ENCODE measurements around the gene SPATA4.

The SPATA4 gene

DNA sequence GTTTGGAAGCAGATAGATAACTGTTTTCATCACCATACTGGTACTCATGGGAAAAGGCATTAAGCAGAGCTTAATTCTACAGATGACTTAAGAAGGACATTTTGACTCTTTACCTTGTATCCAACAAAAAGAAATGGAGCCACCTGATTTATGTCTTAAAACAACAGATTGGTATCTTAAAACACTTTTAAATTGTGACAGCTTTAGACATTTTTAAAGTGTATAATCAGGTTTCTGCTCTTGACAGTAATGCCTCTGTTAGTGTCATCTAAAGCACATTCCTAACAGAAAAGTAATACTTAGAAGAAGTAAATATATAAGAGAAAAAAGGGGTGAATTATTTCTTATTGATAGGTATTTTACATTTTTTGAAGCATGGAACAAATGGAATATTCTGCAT, 55.9 kb downstream of the SPATA4 start:
- H3K4me1 ChIP-seq (ENCODE audit: control extremely low read depth in 1 of 4, control insufficient read depth in 4 of 4, insufficient read depth in 4 of 4, low read length in 3 of 4): no peaks in the 10 kb centered on the region
- CTCF ChIA-PET: no interaction called here
- no peak overlapping the region for H3K27ac ChIP-seq (ENCODE audit: insufficient read depth in 1 of 2, low read depth in 1 of 2, low read length in 2 of 2, poor library complexity in 1 of 2, severe bottlenecking in 2 of 2)
- POLR2A ChIA-PET: no interaction called here
- no peak overlapping the region for H3K4me3 ChIP-seq (ENCODE audit: control insufficient read depth in 1 of 7, extremely low read depth in 1 of 7, insufficient read depth in 4 of 7, low read depth in 2 of 7, low read length in 6 of 7)
- peaks cover 0 to 2% (median 0%) of the 10 kb centered on the region in 4 experiments for H3K36me3 ChIP-seq (ENCODE audit: control insufficient read depth in 4 of 4, insufficient read depth in 4 of 4, low read length in 3 of 4)
- no peak for DNase-seq
- no peaks in the 10 kb centered on the region for H3K27me3 ChIP-seq (replicated peaks in 2 of 5; ENCODE audit: control insufficient read depth in 4 of 5, insufficient read depth in 5 of 5, low read length in 4 of 5)
- H3K9me3 ChIP-seq (ENCODE audit: control extremely low read depth in 1 of 5, control insufficient read depth in 4 of 5, insufficient read depth in 2 of 5, low read depth in 1 of 5, low read length in 4 of 5): no peaks in the 10 kb centered on the region

DNA sequence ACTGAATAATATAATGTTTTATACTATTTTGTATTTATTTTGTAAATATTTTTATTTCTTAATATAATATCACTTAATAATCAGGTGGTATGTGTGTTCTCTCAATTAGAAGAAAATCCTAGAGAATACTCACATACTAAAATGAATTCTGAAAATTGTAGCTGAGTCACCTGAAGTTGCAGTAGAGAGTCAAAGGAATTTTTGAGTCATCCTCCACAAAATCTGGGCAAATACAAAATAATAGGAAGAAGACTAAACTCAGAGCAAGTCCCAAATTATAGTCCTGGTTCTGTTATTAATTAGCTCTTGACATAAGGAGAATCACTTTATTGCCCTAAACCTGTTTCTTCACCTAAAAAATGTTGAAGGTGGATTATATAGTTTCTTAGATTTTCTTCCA, 57.8 kb downstream of the SPATA4 start:
- ChIA-PET CTCF (no interaction called here), POLR2A (no interaction called here)
- DNase-seq: no peak

DNA sequence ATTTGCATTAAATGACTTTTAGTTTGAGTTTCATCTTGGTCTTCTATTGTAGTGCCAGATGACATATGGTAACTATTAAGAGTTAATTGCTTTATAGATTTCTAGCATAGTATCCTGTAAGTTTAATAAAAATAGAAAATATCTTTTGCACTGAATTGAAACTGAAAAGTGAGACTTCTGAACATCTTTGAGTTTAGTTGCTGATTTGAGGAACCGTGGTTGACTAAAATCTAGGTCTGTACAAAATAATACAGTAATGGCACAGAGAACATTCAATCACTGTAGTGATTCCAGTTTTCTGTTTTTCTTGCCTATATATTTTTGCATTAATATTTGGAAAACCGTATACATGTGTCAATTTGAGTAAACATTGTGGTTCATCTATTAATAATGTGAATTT, 60.7 kb downstream of the SPATA4 start:
- no peaks in the 10 kb centered on the region for H3K27me3 ChIP-seq (replicated peaks in 2 of 5; ENCODE audit: control insufficient read depth in 4 of 5, insufficient read depth in 5 of 5, low read length in 4 of 5)
- no peak for DNase-seq
- H3K4me3 ChIP-seq (ENCODE audit: control insufficient read depth in 1 of 7, extremely low read depth in 1 of 7, insufficient read depth in 4 of 7, low read depth in 2 of 7, low read length in 6 of 7): no peak overlapping the region
- H3K36me3 ChIP-seq (ENCODE audit: control insufficient read depth in 4 of 4, insufficient read depth in 4 of 4, low read length in 3 of 4): peaks cover 0 to 2% (median 0%) of the 10 kb centered on the region in 4 experiments
- no peaks in the 10 kb centered on the region for H3K4me1 ChIP-seq (ENCODE audit: control extremely low read depth in 1 of 4, control insufficient read depth in 4 of 4, insufficient read depth in 4 of 4, low read length in 3 of 4)
- no peaks in the 10 kb centered on the region for H3K9me3 ChIP-seq (ENCODE audit: control extremely low read depth in 1 of 5, control insufficient read depth in 4 of 5, insufficient read depth in 2 of 5, low read depth in 1 of 5, low read length in 4 of 5)
- CTCF ChIA-PET: no interaction called here
- H3K27ac ChIP-seq (ENCODE audit: insufficient read depth in 1 of 2, low read depth in 1 of 2, low read length in 2 of 2, poor library complexity in 1 of 2, severe bottlenecking in 2 of 2): no peak overlapping the region
- WGBS (ENCODE audit: insufficient coverage): no CpG with 5 or more reads among the region's 2 CpGs
- POLR2A ChIA-PET: no interaction called here

More for the DNA sequence above, 57.8 kb downstream of the SPATA4 start:
- Histone ChIP-seq H3K9me3 (ENCODE audit: control extremely low read depth in 1 of 5, control insufficient read depth in 4 of 5, insufficient read depth in 2 of 5, low read depth in 1 of 5, low read length in 4 of 5) (no peaks in the 10 kb centered on the region), H3K27me3 (replicated peaks in 2 of 5; ENCODE audit: control insufficient read depth in 4 of 5, insufficient read depth in 5 of 5, low read length in 4 of 5) (no peaks in the 10 kb centered on the region), H3K4me1 (ENCODE audit: control extremely low read depth in 1 of 4, control insufficient read depth in 4 of 4, insufficient read depth in 4 of 4, low read length in 3 of 4) (no peaks in the 10 kb centered on the region), H3K4me3 (ENCODE audit: control insufficient read depth in 1 of 7, extremely low read depth in 1 of 7, insufficient read depth in 4 of 7, low read depth in 2 of 7, low read length in 6 of 7) (no peak overlapping the region), H3K36me3 (ENCODE audit: control insufficient read depth in 4 of 4, insufficient read depth in 4 of 4, low read length in 3 of 4) (peaks cover 0 to 2% (median 0%) of the 10 kb centered on the region in 4 experiments), H3K27ac (ENCODE audit: insufficient read depth in 1 of 2, low read depth in 1 of 2, low read length in 2 of 2, poor library complexity in 1 of 2, severe bottlenecking in 2 of 2) (no peak overlapping the region)

All from common myeloid progenitor, CD34-positive (primary cell).